SU-DHL-6 (cell line): ENCODE results near the gene MACIR.

Experiments used
- CTCF ChIP-seq: fragments of 200-600 bp; sonication (generic); IDR thresholded peaks from one replicate; pipeline ENCODE4 v1.5.1; 2017; ENCODE audit warnings: antibody characterized with exemption, mild to moderate bottlenecking, low read length, moderate library complexity; ENCODE audit not compliant: insufficient read depth, poor library complexity, severe bottlenecking
- EZH2phosphoT487 ChIP-seq: fragments of 200-600 bp; sonication (generic), shearing (Covaris generic); conservative IDR thresholded peaks from 2 replicates; pipeline ENCODE4 v1.6.1; 2018; ENCODE audit warnings: mild to moderate bottlenecking, antibody characterized with exemption, low read length, moderate library complexity, mixed read lengths

- TF ChIP-seq CTCF (no peak), EZH2phosphoT487 (no peak)
Measured at GRCh38 chr5:103295871-103296270, 37.3 kb downstream of the MACIR start.
